Measurements from ENCODE around the gene CFAP46. TPM values are rescaled to one million over a fixed set of nuclear protein-coding genes. Genes with fewer than 3 reads are reported as not detected.

CFAP46 gene
- total RNA-seq, 6 donors from 2014 or later: 0.60 to 28.3 (median 8.0) TPM

- no peaks in the 10 kb centered on the region for H3K36me3 ChIP-seq
- TF ChIP-seq EP300 (IDR thresholded peaks at IDR 0.05) (no peak), POLR2AphosphoS5 (IDR thresholded peaks at IDR 0.05) (no peak), CTCF (IDR thresholded peaks at IDR 0.05) (no peak), POLR2A (IDR thresholded peaks at IDR 0.05) (no peak)
- H3K4me3 ChIP-seq: no peak overlapping the region
- no peaks in the 10 kb centered on the region for H3K27me3 ChIP-seq
- 95 to 96% methylated on average over 11 to 14 of the region's 14 CpGs for WGBS, 2 donors
- peaks cover 3 to 41% (median 6%) of the 10 kb centered on the region in 4 donors for H3K4me1 ChIP-seq
- no peaks in the 10 kb centered on the region for H3K9me3 ChIP-seq
- H3K27ac ChIP-seq: no peak overlapping the region
- DNase-seq (peak; percentile 11 to 15), ATAC-seq (ENCODE audit: low FRiP score in 2 of 2) (no peak)
These were observed 21.1 kb upstream of the CFAP46 start for GRCh38 chr10:132963430-132963960.

DNA sequence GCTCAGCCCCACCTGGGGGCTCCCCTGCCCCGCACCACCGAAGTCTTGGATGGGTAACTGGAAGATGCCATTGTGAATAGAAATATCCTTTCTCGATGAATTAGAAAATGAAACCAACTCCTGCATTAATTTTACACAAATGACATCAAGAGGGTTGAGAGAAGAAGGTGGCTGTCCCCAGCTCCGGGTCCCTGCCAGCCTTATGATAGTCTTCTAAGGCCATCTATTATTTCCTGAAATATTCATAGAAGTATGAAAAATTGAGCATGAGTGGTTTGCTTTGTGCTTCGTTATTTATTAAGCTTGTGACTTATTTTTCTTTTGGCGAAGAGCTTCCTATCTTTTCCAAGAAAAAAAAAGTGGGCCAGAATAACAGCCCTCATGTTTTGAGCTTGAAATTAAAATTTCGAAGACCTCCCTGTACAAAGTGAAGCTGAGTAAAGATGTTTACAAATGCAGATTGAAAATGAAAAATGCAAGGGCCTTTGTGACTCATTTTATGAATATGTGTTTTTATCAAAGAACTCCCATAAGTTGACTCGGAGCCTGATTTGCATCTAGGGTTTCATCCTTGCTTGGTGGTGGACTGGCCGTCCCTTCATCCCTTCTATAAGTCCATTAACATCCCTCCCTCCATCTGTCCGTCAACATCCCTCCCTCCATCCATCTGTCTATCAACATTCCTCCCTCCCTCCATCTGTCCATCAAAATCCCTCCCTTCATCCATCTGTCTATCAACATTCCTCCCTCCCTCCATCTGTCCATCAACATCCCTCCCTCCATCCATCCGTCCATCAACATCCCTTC, 20.5 kb upstream of the CFAP46 start:
- DNase-seq: no peak
- TF ChIP-seq CTCF (IDR thresholded peaks at IDR 0.05): no peak
- TF ChIP-seq POLR2A (IDR thresholded peaks at IDR 0.05): no peak
- TF ChIP-seq EP300 (IDR thresholded peaks at IDR 0.05): no peak
- TF ChIP-seq POLR2AphosphoS5 (IDR thresholded peaks at IDR 0.05): no peak
- ATAC-seq (ENCODE audit: low FRiP score in 2 of 2): no peak
- 46 to 48% methylated on average over 11 of the region's 11 CpGs for WGBS, 2 donors
- H3K4me3 ChIP-seq: peak overlapping the region; percentile 42 to 73 (median 55)
- H3K4me1 ChIP-seq: peaks cover 3 to 41% (median 6%) of the 10 kb centered on the region in 4 donors
- peak overlapping the region in 1 of 4 donors; percentile 71 for H3K27ac ChIP-seq
- H3K9me3 ChIP-seq: no peaks in the 10 kb centered on the region
- no peaks in the 10 kb centered on the region for H3K36me3 ChIP-seq
- H3K27me3 ChIP-seq: no peaks in the 10 kb centered on the region

- ATAC-seq (ENCODE audit: low FRiP score in 2 of 2): peak; percentile 31 to 76
- peak; percentile 82 to 90 for DNase-seq
- peaks cover 3 to 41% (median 5%) of the 10 kb centered on the region in 4 donors for H3K4me1 ChIP-seq
- no peaks in the 10 kb centered on the region for H3K36me3 ChIP-seq
- H3K9me3 ChIP-seq: no peaks in the 10 kb centered on the region
- no peaks in the 10 kb centered on the region for H3K27me3 ChIP-seq
- WGBS, 2 donors: 11 to 14% methylated on average over 25 to 41 of the region's 41 CpGs
- peak overlapping the region in 1 of 4 donors; percentile 71 for H3K27ac ChIP-seq
- peak in 1 of 6 experiments; percentile 20 for TF ChIP-seq CTCF (IDR thresholded peaks at IDR 0.05)
- TF ChIP-seq EP300 (IDR thresholded peaks at IDR 0.05): no peak
- peak overlapping the region; percentile 42 to 73 (median 55) for H3K4me3 ChIP-seq
These were observed 19.6 kb upstream of the CFAP46 start for GRCh38 chr10:132961787-132962622.

DNA sequence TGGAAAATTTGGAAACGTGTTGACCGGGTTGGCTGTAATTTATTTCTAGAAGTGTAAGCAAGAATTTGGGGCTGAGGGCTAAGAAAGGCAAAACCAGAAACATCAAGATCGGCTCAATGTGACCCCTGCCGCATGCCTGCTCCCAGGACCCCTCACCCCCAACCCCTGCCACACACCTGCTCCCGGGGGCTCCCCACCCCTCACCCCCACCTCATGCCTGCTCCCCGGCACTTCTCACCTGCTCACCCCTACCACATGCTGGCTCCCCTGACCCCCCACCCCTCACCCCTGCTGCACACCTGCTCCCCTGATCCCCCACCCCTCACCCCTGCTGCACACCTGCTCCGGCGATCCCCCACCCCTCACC, 19.0 kb upstream of the CFAP46 start:
- DNase-seq (peak in 1 of 2 donors; percentile 31), ATAC-seq (ENCODE audit: low FRiP score in 2 of 2) (no peak)
- no peak overlapping the region for H3K4me3 ChIP-seq
- H3K27me3 ChIP-seq: no peaks in the 10 kb centered on the region
- H3K27ac ChIP-seq: no peak overlapping the region
- no peaks in the 10 kb centered on the region for H3K9me3 ChIP-seq
- no peak for TF ChIP-seq CTCF (IDR thresholded peaks at IDR 0.05)
- no peak for TF ChIP-seq EP300 (IDR thresholded peaks at IDR 0.05)
- H3K4me1 ChIP-seq: peaks cover 3 to 41% (median 5%) of the 10 kb centered on the region in 4 donors
- 65 to 73% methylated on average over 6 to 8 of the region's 8 CpGs for WGBS, 2 donors
- H3K36me3 ChIP-seq: no peaks in the 10 kb centered on the region

Measured in upper lobe of left lung (tissue), 6 donors.